Right ventricle myocardium inferior (tissue), 1 donor: ENCODE data around the gene MS4A7. TPM values are rescaled to one million over a fixed set of nuclear protein-coding genes. Genes with fewer than 3 reads are reported as not detected.

Source experiments
- ATAC-seq: fragments of 200-7000 bp; cut with Tn5 transposase; one replicate; pipeline ENCODE4 v1.9.1; 2020; ENCODE audit warnings: mild to moderate bottlenecking, moderate library complexity
- DNase-seq: peaks from one replicate; pipeline ENCODE4 v3.0.0; 2021; ENCODE audit errors: missing footprints
- intact Hi-C: fragments of 100-400 bp; cut with DNase I; formaldehyde crosslinking; loops from one replicate; pipeline ENCODE4 v1.11.0; 2022
- total RNA-seq: library from RNA; stranded (reverse); fragmentation: NEBNext Ultra II Directional; extraction: Animal tissue kit (Norgen Biotek cat#: 25700); gene quantifications from one replicate; pipeline ENCODE4 v1.2.1, GENCODE V29; 2021
- donor health status: DM: no; HTN: yes; CAD: no; lungs with severe emphysema.

Gene MS4A7
- total RNA-seq, 1 donor from 2014 or later: 14.5 TPM

GRCh38 chr11:60367896-60368295 lies 10.4 kb upstream of the MS4A7 start:
- DNase-seq (no peak), ATAC-seq (no peak)
- intact Hi-C loops: no loop called here

- ATAC-seq: no peak
- no peak for DNase-seq
- intact Hi-C loops: no loop called here
Measured at GRCh38 chr11:60370252-60370810, 8.0 kb upstream of the MS4A7 start.

GRCh38 chr11:60370811-60371298 lies 7.5 kb upstream of the MS4A7 start:
- DNase-seq (no peak), ATAC-seq (no peak)
- intact Hi-C loops: no loop called here

- ATAC-seq: no peak
- no peak for DNase-seq
Measured at GRCh38 chr11:60371386-60371785, 6.9 kb upstream of the MS4A7 start.

GRCh38 chr11:60371854-60372253 lies 6.5 kb upstream of the MS4A7 start:
- intact Hi-C loops: no loop called here
- no peak for DNase-seq
- no peak for ATAC-seq

More at GRCh38 chr11:60371386-60371785, 6.9 kb upstream of the MS4A7 start:
- intact Hi-C loops: no loop called here

GRCh38 chr11:60372767-60373166 lies 5.6 kb upstream of the MS4A7 start:
- ATAC-seq: no peak
- DNase-seq: no peak
- intact Hi-C loops: no loop called here

- DNase-seq (no peak), ATAC-seq (no peak)
- intact Hi-C loops: no loop called here
Measured at GRCh38 chr11:60375316-60375715, 3.0 kb upstream of the MS4A7 start.

GRCh38 chr11:60376601-60377000 lies 1.7 kb upstream of the MS4A7 start:
- DNase-seq: no peak
- intact Hi-C loops: no loop called here
- ATAC-seq: no peak

GRCh38 chr11:60377401-60378136 lies 763 bp upstream of the MS4A7 start:
- intact Hi-C loops: no loop called here
- DNase-seq (peak; percentile 83), ATAC-seq (peak; percentile 65)

GRCh38 chr11:60389279-60389910 lies 11.1 kb downstream of the MS4A7 start:
- peak; percentile 76 for ATAC-seq
- DNase-seq: no peak
- intact Hi-C loops: no loop called here

GRCh38 chr11:60390419-60390818 lies 12.1 kb downstream of the MS4A7 start:
- ATAC-seq (no peak), DNase-seq (no peak)
- intact Hi-C loops: no loop called here

- ATAC-seq (no peak), DNase-seq (no peak)
- intact Hi-C loops: no loop called here
Measured at GRCh38 chr11:60392361-60392760, 14.0 kb downstream of the MS4A7 start.

GRCh38 chr11:60393016-60393415 lies 14.7 kb downstream of the MS4A7 start:
- no peak for DNase-seq
- intact Hi-C loops: no loop called here
- no peak for ATAC-seq

GRCh38 chr11:60394666-60395380 lies 16.5 kb downstream of the MS4A7 start:
- DNase-seq (no peak), ATAC-seq (no peak)
- intact Hi-C loops: no loop called here

- intact Hi-C loops: no loop called here
- no peak for DNase-seq
- no peak for ATAC-seq
Measured at GRCh38 chr11:60396382-60396781, 18.1 kb downstream of the MS4A7 start, which contains the start of gene MS4A14. TSS of gene MS4A14 (plus strand) at chr11:60396459. CDS start at chr11:60396579, 120 bp downstream.

- DNase-seq (no peak), ATAC-seq (peak; percentile 42)
- intact Hi-C loops: no loop called here
Measured at GRCh38 chr11:60396799-60397198, 18.5 kb downstream of the MS4A7 start.

GRCh38 chr11:60420015-60420414 lies 41.7 kb downstream of the MS4A7 start:
- ATAC-seq (no peak), DNase-seq (no peak)
- intact Hi-C loops: no loop called here

- no peak for DNase-seq
- intact Hi-C loops: no loop called here
- ATAC-seq: no peak
Measured at GRCh38 chr11:60422609-60423008, 44.3 kb downstream of the MS4A7 start.

GRCh38 chr11:60428517-60428916 lies 50.2 kb downstream of the MS4A7 start:
- intact Hi-C loops: no loop called here
- DNase-seq (no peak), ATAC-seq (no peak)
